HCT116 (cell line): Measurements from ENCODE around the gene AR. TPM values are rescaled to one million over a fixed set of nuclear protein-coding genes. Genes with fewer than 3 reads are reported as not detected.

Experiments used
- ATAC-seq: fragments of 200-7000 bp; cut with Tn5 transposase; 2 replicates; pipeline ENCODE4 v1.9.1; 2020; ENCODE audit warnings: mild to moderate bottlenecking, moderate library complexity
- BruUV-seq: library from RNA; stranded (reverse); fragments of 400-500 nt; replicated peaks from 2 replicates; lab custom pipeline; 2021; lab: Mats Ljungman, UMichigan
- CTCF ChIA-PET: fragments of 300-600 bp; sonication (Branson Sonifier 250); formaldehyde crosslinking; loops from one replicate; lab custom pipeline; 2021; ENCODE audit warnings: antibody characterized with exemption; lab: Charles Lee
- POLR2A ChIA-PET: fragments of 300-600, 350-600 bp; sonication (Branson Sonifier 250); formaldehyde crosslinking; loops from one replicate; lab custom pipeline; 2021; ENCODE audit warnings: antibody characterized with exemption; lab: Charles Lee
- RAD21 ChIA-PET, 2 experiments: fragments of 300-600 bp; sonication (Branson Sonifier 250); formaldehyde crosslinking; loops; one replicate each; lab custom pipeline; 2023; ENCODE audit warnings: low total read pairs in 2 of 2; ENCODE audit not compliant: uncharacterized antibody in 2 of 2, unreplicated experiment in 2 of 2, low non-redundant PET in 1 of 2; lab: Charles Lee
- DNase-seq: peaks from one replicate; pipeline ENCODE4 v3.0.0-alpha.2; 2010; ENCODE audit warnings: low read depth, low spot score
- H2AFZ ChIP-seq: fragments of 200-600 bp; shearing (Covaris generic), sonication (generic); 2 replicates; pipeline ENCODE4 v1.6.1; 2017; ENCODE audit warnings: low read depth, mixed run types, mixed read lengths, antibody characterized with exemption, low read length; ENCODE audit not compliant: poor library complexity, severe bottlenecking
- H3K27ac ChIP-seq: 2 replicates; pipeline ENCODE4 v1.5.1; 2012; ENCODE audit warnings: low read depth, low read length
- H3K27me3 ChIP-seq: fragments of 200-600 bp; sonication (generic); 2 replicates; pipeline ENCODE4 v1.6.1; 2016; ENCODE audit warnings: mixed run types, low read length, mixed read lengths; ENCODE audit not compliant: insufficient read depth
- H3K36me3 ChIP-seq, 2 experiments: fragments of 200-500 bp in 1 of 2; fragments of 200-600 bp in 1 of 2; sonication (Bioruptor generic) in 1 of 2; sonication (generic) in 1 of 2; 2 replicates each; pipeline versions ENCODE4 v1.5.1 to v1.6.1; 2014 to 2016; ENCODE audit warnings: low read length in 2 of 2, inconsistent platforms in 1 of 2, mixed read lengths in 1 of 2, mixed run types in 1 of 2; ENCODE audit not compliant: insufficient read depth in 2 of 2, control insufficient read depth in 1 of 2
- H3K4me1 ChIP-seq, 2 experiments: fragments of 200-600 bp in 1 of 2; sonication (generic) in 1 of 2; 2 replicates each; pipeline versions ENCODE4 v1.5.1 to v1.6.1; 2012 to 2017; ENCODE audit warnings: low read length in 2 of 2, inconsistent platforms in 1 of 2, mild to moderate bottlenecking in 1 of 2, mixed read lengths in 1 of 2, mixed run types in 1 of 2, moderate library complexity in 1 of 2; ENCODE audit not compliant: insufficient read depth in 2 of 2, control insufficient read depth in 1 of 2
- H3K4me2 ChIP-seq: fragments of 200-600 bp; sonication (generic); 2 replicates; pipeline ENCODE4 v1.6.1; 2017; ENCODE audit warnings: mixed run types, low read length, mixed read lengths
- H3K4me3 ChIP-seq, 2 experiments: fragments of 200-600 bp in 1 of 2; sonication (generic) in 1 of 2; replicated peaks in 1 of 2; 2 replicates each; pipeline ENCODE4 v1.5.1; 2011 to 2016; ENCODE audit warnings: low read length in 2 of 2, control low read depth in 1 of 2, low read depth in 1 of 2, mild to moderate bottlenecking in 1 of 2, mixed read lengths in 1 of 2, mixed run types in 1 of 2
- H3K79me2 ChIP-seq: fragments of 200-600 bp; sonication (generic); 2 replicates; pipeline ENCODE4 v1.6.1; 2017; ENCODE audit warnings: mild to moderate bottlenecking, mixed run types, low read length, moderate library complexity, mixed read lengths; ENCODE audit not compliant: insufficient read depth
- H3K9ac ChIP-seq: fragments of 200-600 bp; sonication (generic); 2 replicates; pipeline ENCODE4 v1.6.1; 2016; ENCODE audit warnings: low read length, mixed read lengths
- H3K9me2 ChIP-seq: fragments of 200-600 bp; sonication (generic), shearing (Covaris generic); 2 replicates; pipeline ENCODE4 v1.6.1; 2017; ENCODE audit warnings: mixed run types, mild to moderate bottlenecking, moderate library complexity; ENCODE audit not compliant: insufficient read depth
- H3K9me3 ChIP-seq, 2 experiments: fragments of 200-500 bp in 1 of 2; fragments of 200-600 bp in 1 of 2; sonication (Bioruptor generic) in 1 of 2; sonication (generic) in 1 of 2; 2 replicates each; pipeline ENCODE4 v1.6.1; 2014 to 2017; ENCODE audit warnings: low read length in 2 of 2, mixed read lengths in 2 of 2, inconsistent platforms in 1 of 2, low read depth in 1 of 2, mild to moderate bottlenecking in 1 of 2, mixed run types in 1 of 2, moderate library complexity in 1 of 2; ENCODE audit not compliant: control insufficient read depth in 1 of 2, insufficient read depth in 1 of 2
- H4K20me1 ChIP-seq: fragments of 200-600 bp; sonication (generic), shearing (Covaris generic); 2 replicates; pipeline ENCODE4 v1.6.1; 2017; ENCODE audit warnings: mixed run types, mild to moderate bottlenecking, moderate library complexity; ENCODE audit not compliant: insufficient read depth
- CBX3 ChIP-seq: IDR thresholded peaks from 2 replicates; pipeline ENCODE4 v1.6.1; 2012; ENCODE audit warnings: low read depth
- CEBPB ChIP-seq: IDR thresholded peaks from 2 replicates; pipeline ENCODE4 v1.6.1; 2012; ENCODE audit warnings: low read depth
- EGR1 ChIP-seq: IDR thresholded peaks from 2 replicates; pipeline ENCODE4 v1.6.1; 2012; ENCODE audit warnings: low read depth
- ELF1 ChIP-seq: IDR thresholded peaks from 2 replicates; pipeline ENCODE4 v1.6.1; 2012; ENCODE audit warnings: low read depth, borderline replicate concordance
- EZH2 ChIP-seq: fragments of 200-600 bp; sonication (generic); IDR thresholded peaks from 2 replicates; pipeline ENCODE4 v1.6.1; 2017; ENCODE audit warnings: antibody characterized with exemption, mixed run types
- JUND ChIP-seq: IDR thresholded peaks from 2 replicates; pipeline ENCODE4 v1.6.1; 2012
- POLR2A ChIP-seq: IDR thresholded peaks from 2 replicates; pipeline ENCODE4 v1.7.0; 2011; ENCODE audit warnings: borderline replicate concordance; ENCODE audit not compliant: insufficient read depth, insufficient read length; ENCODE audit errors: extremely low read depth
- RAD21 ChIP-seq: IDR thresholded peaks from 2 replicates; pipeline ENCODE4 v1.6.1; 2012; ENCODE audit warnings: low read depth, mild to moderate bottlenecking
- SIN3A ChIP-seq: IDR thresholded peaks from 2 replicates; pipeline ENCODE4 v1.6.1; 2012; ENCODE audit warnings: low read depth
- SP1 ChIP-seq: IDR thresholded peaks from 2 replicates; pipeline ENCODE4 v1.6.1; 2012; ENCODE audit warnings: low read depth
- SRF ChIP-seq: IDR thresholded peaks from 2 replicates; pipeline ENCODE4 v1.6.1; 2012; ENCODE audit warnings: low read depth
- TCF7L2 ChIP-seq: IDR thresholded peaks from 2 replicates; pipeline ENCODE4 v1.7.0; 2011; ENCODE audit warnings: borderline replicate concordance, inconsistent platforms; ENCODE audit not compliant: insufficient read depth, insufficient read length; ENCODE audit errors: extremely low read depth
- YY1 ChIP-seq: IDR thresholded peaks from 2 replicates; pipeline ENCODE4 v1.6.1; 2011; ENCODE audit warnings: low read length, low read depth, moderate library complexity, mild to moderate bottlenecking; ENCODE audit not compliant: insufficient replicate concordance; ENCODE audit errors: extremely low read depth
- ZFX ChIP-seq: fragments of 450-650 bp; IDR thresholded peaks from 2 replicates; pipeline ENCODE4 v1.6.1; 2017
- ZNF274 ChIP-seq: fragments of 200-500 bp; sonication (Bioruptor generic); IDR thresholded peaks from 2 replicates; pipeline ENCODE4 v1.6.1; 2014; ENCODE audit warnings: mild to moderate bottlenecking, low read depth, low read length, inconsistent platforms
- intact Hi-C: fragments of 100-400 bp; cut with micrococcal nuclease; formaldehyde crosslinking; loops from 2 replicates; pipeline ENCODE4 v1.10.0; 2022
- total RNA-seq: library from RNA; stranded (reverse); gene quantifications from one replicate; pipeline ENCODE4 v1.2.1, GENCODE V29; 2021; ENCODE audit not compliant: unreplicated experiment
- TF ChIP-seq, protein P1 (sequence below): IDR thresholded peaks from 2 replicates; pipeline ENCODE4 v1.6.1; 2012; ENCODE audit warnings: low read depth
- TF ChIP-seq, protein P2 (sequence below): IDR thresholded peaks from 2 replicates; pipeline ENCODE4 v1.6.1; 2011; ENCODE audit warnings: mild to moderate bottlenecking, low read length, moderate library complexity; ENCODE audit not compliant: insufficient replicate concordance; ENCODE audit errors: extremely low read depth
- TF ChIP-seq, protein P3 (sequence below): IDR thresholded peaks from 2 replicates; pipeline ENCODE4 v1.6.1; 2012

Gene AR
- total RNA-seq, 1 experiment from 2014 or later = 0.02 TPM

- H3K9ac ChIP-seq = no peak overlapping the region
- no peaks in the 10 kb centered on the region for H3K9me2 ChIP-seq
- no peak overlapping the region for H3K4me3 ChIP-seq
- no peak for TF ChIP-seq SIN3A
- no peak for TF ChIP-seq RAD21
- TF ChIP-seq, protein P1, sequence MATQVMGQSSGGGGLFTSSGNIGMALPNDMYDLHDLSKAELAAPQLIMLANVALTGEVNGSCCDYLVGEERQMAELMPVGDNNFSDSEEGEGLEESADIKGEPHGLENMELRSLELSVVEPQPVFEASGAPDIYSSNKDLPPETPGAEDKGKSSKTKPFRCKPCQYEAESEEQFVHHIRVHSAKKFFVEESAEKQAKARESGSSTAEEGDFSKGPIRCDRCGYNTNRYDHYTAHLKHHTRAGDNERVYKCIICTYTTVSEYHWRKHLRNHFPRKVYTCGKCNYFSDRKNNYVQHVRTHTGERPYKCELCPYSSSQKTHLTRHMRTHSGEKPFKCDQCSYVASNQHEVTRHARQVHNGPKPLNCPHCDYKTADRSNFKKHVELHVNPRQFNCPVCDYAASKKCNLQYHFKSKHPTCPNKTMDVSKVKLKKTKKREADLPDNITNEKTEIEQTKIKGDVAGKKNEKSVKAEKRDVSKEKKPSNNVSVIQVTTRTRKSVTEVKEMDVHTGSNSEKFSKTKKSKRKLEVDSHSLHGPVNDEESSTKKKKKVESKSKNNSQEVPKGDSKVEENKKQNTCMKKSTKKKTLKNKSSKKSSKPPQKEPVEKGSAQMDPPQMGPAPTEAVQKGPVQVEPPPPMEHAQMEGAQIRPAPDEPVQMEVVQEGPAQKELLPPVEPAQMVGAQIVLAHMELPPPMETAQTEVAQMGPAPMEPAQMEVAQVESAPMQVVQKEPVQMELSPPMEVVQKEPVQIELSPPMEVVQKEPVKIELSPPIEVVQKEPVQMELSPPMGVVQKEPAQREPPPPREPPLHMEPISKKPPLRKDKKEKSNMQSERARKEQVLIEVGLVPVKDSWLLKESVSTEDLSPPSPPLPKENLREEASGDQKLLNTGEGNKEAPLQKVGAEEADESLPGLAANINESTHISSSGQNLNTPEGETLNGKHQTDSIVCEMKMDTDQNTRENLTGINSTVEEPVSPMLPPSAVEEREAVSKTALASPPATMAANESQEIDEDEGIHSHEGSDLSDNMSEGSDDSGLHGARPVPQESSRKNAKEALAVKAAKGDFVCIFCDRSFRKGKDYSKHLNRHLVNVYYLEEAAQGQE = no peak
- no peak for TF ChIP-seq ZFX
- TF ChIP-seq SP1 = no peak
- TF ChIP-seq, protein P2, sequence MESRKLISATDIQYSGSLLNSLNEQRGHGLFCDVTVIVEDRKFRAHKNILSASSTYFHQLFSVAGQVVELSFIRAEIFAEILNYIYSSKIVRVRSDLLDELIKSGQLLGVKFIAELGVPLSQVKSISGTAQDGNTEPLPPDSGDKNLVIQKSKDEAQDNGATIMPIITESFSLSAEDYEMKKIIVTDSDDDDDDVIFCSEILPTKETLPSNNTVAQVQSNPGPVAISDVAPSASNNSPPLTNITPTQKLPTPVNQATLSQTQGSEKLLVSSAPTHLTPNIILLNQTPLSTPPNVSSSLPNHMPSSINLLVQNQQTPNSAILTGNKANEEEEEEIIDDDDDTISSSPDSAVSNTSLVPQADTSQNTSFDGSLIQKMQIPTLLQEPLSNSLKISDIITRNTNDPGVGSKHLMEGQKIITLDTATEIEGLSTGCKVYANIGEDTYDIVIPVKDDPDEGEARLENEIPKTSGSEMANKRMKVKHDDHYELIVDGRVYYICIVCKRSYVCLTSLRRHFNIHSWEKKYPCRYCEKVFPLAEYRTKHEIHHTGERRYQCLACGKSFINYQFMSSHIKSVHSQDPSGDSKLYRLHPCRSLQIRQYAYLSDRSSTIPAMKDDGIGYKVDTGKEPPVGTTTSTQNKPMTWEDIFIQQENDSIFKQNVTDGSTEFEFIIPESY = no peak
- TF ChIP-seq, protein P3, sequence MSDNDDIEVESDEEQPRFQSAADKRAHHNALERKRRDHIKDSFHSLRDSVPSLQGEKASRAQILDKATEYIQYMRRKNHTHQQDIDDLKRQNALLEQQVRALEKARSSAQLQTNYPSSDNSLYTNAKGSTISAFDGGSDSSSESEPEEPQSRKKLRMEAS = no peak
- no peak for TF ChIP-seq EGR1
- TF ChIP-seq CEBPB = no peak
- no peak for TF ChIP-seq CBX3
- TF ChIP-seq SRF = no peak
- no peak for TF ChIP-seq TCF7L2
- no peak for TF ChIP-seq YY1
- no peak for TF ChIP-seq POLR2A
- no peak for TF ChIP-seq EZH2
- no peak for TF ChIP-seq ELF1
- no peak for TF ChIP-seq ZNF274
- no peak for TF ChIP-seq JUND
- DNase-seq (no peak), ATAC-seq (no peak)
- ChIA-PET CTCF (no interaction called here), RAD21 (no interaction called here), POLR2A (no interaction called here)
- H4K20me1 ChIP-seq = no peaks in the 10 kb centered on the region
- H3K4me2 ChIP-seq = no peak overlapping the region
- intact Hi-C loops = no loop called here
- no peak overlapping the region for H3K27ac ChIP-seq
- BruUV-seq = no TSS peak
- H3K36me3 ChIP-seq = no peaks in the 10 kb centered on the region
- H3K27me3 ChIP-seq = no peaks in the 10 kb centered on the region
- no peak overlapping the region for H2AFZ ChIP-seq
- no peaks in the 10 kb centered on the region for H3K79me2 ChIP-seq
- H3K9me3 ChIP-seq = no peaks in the 10 kb centered on the region
- no peaks in the 10 kb centered on the region for H3K4me1 ChIP-seq
Observed at GRCh38 chrX:67500617-67501016, 43.2 kb upstream of the AR start.
